ENCODE results near the gene FRMD4A. TPM values are rescaled to one million over a fixed set of nuclear protein-coding genes. Genes with fewer than 3 reads are reported as not detected.

FRMD4A gene
- total RNA-seq, 2 experiments from 2014 or later: 0.17 TPM; not detected in 1

DNA sequence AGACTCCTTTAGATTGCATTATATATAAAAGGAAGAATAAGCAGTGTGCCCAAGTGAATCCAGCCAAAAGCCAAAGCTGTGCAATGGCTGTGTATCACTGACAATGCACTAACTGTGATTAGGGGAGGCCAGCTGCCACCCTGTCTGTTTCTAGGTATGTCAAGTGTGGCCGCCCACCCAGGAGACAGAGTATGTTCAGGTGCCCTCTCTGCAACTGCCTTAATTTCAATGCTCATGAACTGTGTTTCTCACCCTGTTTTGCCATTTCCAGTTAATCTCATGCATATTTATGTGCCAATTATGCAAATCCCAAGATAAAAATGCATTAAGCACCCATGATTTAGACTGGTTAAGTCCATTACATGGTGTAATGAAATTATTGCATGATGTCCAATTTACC lies 159.4 kb downstream of the FRMD4A start:
- H3K79me2 ChIP-seq (ENCODE audit: insufficient read depth, low read depth, low read length): no peaks in the 10 kb centered on the region
- H3K9me2 ChIP-seq (ENCODE audit: insufficient read depth, low read length): no peaks in the 10 kb centered on the region
- no peak for TF ChIP-seq EZH2phosphoT487 (IDR thresholded peaks at IDR 0.05; ENCODE audit: borderline replicate concordance, low read depth, low read length)
- no peak overlapping the region for H3K4me2 ChIP-seq (ENCODE audit: low read length)
- intact Hi-C loops (cut with micrococcal nuclease; ENCODE audit: unreplicated experiment): no loop called here
- BruUV-seq (replicated peaks): no TSS peak
- H3K36me3 ChIP-seq (ENCODE audit: insufficient read depth, low read length): no peaks in the 10 kb centered on the region
- no peaks in the 10 kb centered on the region for H4K20me1 ChIP-seq (ENCODE audit: insufficient read depth, low read length)
- no peaks in the 10 kb centered on the region for H3K4me1 ChIP-seq (ENCODE audit: insufficient read depth, low read length, poor library complexity, severe bottlenecking)
- POLR2A ChIA-PET: no interaction called here
- no peak overlapping the region for H3K27ac ChIP-seq (ENCODE audit: low read depth, low read length, poor library complexity, severe bottlenecking)
- H3K4me3 ChIP-seq (ENCODE audit: low read depth, low read length, poor library complexity, severe bottlenecking): no peak overlapping the region
- CTCF ChIA-PET (ENCODE audit: unreplicated experiment): no interaction called here
- no peak for DNase-seq (ENCODE audit: low spot score)
- H2AFZ ChIP-seq (ENCODE audit: low read length): no peak overlapping the region
- H3K9me3 ChIP-seq (ENCODE audit: low read length): no peaks in the 10 kb centered on the region

DNA sequence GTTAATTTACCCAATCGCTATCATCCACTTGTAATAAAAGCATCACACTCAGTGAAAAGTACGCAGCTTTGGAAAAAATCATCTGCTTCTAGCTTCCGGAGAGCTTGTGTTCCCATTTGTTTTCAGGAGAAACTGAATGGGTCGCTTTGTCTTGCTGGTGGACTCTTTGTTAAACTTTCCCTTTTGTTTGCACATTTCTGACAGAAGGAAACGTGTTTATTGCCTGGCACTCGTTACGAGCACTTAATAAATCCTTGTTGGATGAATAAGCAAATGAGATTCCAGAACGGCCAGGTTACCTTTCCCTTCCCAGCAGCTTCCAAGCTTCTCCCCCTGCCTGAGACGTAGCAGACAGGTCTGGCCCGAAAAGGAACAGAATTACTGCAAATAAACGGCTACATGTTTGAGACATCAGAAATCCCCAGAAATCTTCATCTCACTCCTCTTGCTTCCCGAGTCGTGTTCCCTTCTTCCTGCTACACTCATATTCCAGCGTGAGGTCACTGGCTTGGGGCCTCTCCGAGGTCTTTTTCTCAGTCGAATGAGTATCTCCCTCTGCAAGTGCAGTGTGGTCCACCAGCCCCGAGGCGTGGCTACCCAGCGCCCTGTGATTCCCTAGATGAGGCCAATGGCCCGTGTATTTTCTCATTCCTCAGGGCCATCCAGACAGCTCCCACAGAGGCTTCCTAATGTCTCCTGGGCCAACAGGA lies 167.2 kb downstream of the FRMD4A start:
- Histone ChIP-seq H3K4me1 (ENCODE audit: insufficient read depth, low read length, poor library complexity, severe bottlenecking) (no peaks in the 10 kb centered on the region), H3K4me3 (ENCODE audit: low read depth, low read length, poor library complexity, severe bottlenecking) (no peak overlapping the region), H3K79me2 (ENCODE audit: insufficient read depth, low read depth, low read length) (no peaks in the 10 kb centered on the region), H3K9me3 (ENCODE audit: low read length) (no peaks in the 10 kb centered on the region), H3K36me3 (ENCODE audit: insufficient read depth, low read length) (no peaks in the 10 kb centered on the region), H3K27ac (ENCODE audit: low read depth, low read length, poor library complexity, severe bottlenecking) (no peak overlapping the region), H3K4me2 (ENCODE audit: low read length) (no peak overlapping the region), H4K20me1 (ENCODE audit: insufficient read depth, low read length) (no peaks in the 10 kb centered on the region), H2AFZ (ENCODE audit: low read length) (no peak overlapping the region), H3K9me2 (ENCODE audit: insufficient read depth, low read length) (no peaks in the 10 kb centered on the region)
- no peak for TF ChIP-seq EZH2phosphoT487 (IDR thresholded peaks at IDR 0.05; ENCODE audit: borderline replicate concordance, low read depth, low read length)
- TF ChIP-seq, protein P1, sequence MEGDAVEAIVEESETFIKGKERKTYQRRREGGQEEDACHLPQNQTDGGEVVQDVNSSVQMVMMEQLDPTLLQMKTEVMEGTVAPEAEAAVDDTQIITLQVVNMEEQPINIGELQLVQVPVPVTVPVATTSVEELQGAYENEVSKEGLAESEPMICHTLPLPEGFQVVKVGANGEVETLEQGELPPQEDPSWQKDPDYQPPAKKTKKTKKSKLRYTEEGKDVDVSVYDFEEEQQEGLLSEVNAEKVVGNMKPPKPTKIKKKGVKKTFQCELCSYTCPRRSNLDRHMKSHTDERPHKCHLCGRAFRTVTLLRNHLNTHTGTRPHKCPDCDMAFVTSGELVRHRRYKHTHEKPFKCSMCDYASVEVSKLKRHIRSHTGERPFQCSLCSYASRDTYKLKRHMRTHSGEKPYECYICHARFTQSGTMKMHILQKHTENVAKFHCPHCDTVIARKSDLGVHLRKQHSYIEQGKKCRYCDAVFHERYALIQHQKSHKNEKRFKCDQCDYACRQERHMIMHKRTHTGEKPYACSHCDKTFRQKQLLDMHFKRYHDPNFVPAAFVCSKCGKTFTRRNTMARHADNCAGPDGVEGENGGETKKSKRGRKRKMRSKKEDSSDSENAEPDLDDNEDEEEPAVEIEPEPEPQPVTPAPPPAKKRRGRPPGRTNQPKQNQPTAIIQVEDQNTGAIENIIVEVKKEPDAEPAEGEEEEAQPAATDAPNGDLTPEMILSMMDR (conservative IDR thresholded peaks at IDR 0.05; ENCODE audit: low read length): no peak
- ChIA-PET POLR2A (interaction anchor here (0.6 kb wide), 1 partner anchor 168 kb away, joined by 3 read pairs; no protein-coding TSS in a partner anchor), CTCF (ENCODE audit: unreplicated experiment) (no interaction called here)
- DNase-seq (ENCODE audit: low spot score): no peak
- intact Hi-C loops (cut with micrococcal nuclease; ENCODE audit: unreplicated experiment): no loop called here
- no TSS peak for BruUV-seq (replicated peaks)

DNA sequence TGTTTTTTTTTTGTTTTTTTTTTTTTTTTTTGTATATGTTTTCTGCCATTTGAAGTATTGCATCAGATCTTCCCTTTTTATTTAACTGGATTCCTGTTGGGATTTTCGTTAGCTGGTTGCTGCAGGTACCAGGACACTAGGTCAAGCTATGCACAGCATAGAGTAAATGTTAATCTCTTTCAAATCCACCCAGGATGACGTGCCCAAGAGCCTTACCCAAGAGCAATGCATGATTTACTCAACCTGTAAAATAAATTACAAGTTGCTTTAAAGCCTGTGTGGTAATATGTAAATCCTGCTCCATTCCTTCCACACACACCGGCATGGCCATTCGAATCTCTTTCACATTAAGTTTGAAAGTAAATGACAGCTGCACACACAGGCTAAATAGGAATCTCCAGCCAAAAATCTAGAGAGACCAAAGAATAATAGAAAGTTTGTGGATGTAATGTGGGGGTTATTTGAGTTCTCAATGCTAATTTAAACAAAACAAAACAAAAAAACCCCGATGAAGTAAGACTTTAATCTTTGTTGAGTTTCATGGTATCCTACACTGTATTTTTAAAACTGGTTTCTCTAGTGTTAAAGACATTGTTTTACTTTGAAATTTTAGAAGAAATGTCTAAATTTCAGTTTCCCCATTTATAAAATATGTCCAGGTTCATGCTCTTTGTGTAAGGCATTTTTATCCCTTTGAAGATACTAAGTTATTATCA lies 167.9 kb downstream of the FRMD4A start:
- Histone ChIP-seq H3K36me3 (ENCODE audit: insufficient read depth, low read length) (no peaks in the 10 kb centered on the region), H3K4me3 (ENCODE audit: low read depth, low read length, poor library complexity, severe bottlenecking) (no peak overlapping the region), H3K4me2 (ENCODE audit: low read length) (no peak overlapping the region), H2AFZ (ENCODE audit: low read length) (no peak overlapping the region), H3K27ac (ENCODE audit: low read depth, low read length, poor library complexity, severe bottlenecking) (no peak overlapping the region), H3K9me2 (ENCODE audit: insufficient read depth, low read length) (no peaks in the 10 kb centered on the region), H3K79me2 (ENCODE audit: insufficient read depth, low read depth, low read length) (no peaks in the 10 kb centered on the region), H3K4me1 (ENCODE audit: insufficient read depth, low read length, poor library complexity, severe bottlenecking) (no peaks in the 10 kb centered on the region), H3K9me3 (ENCODE audit: low read length) (no peaks in the 10 kb centered on the region), H4K20me1 (ENCODE audit: insufficient read depth, low read length) (no peaks in the 10 kb centered on the region)
- no peak for TF ChIP-seq EZH2phosphoT487 (IDR thresholded peaks at IDR 0.05; ENCODE audit: borderline replicate concordance, low read depth, low read length)
- TF ChIP-seq, protein P1 (conservative IDR thresholded peaks at IDR 0.05; ENCODE audit: low read length): no peak
- intact Hi-C loops (cut with micrococcal nuclease; ENCODE audit: unreplicated experiment): no loop called here
- no TSS peak for BruUV-seq (replicated peaks)
- DNase-seq (ENCODE audit: low spot score): no peak
- CTCF ChIA-PET (ENCODE audit: unreplicated experiment): no interaction called here
- POLR2A ChIA-PET: interaction anchor here (0.7 kb wide), 1 partner anchor 1365 kb away, joined by 4 read pairs; no protein-coding TSS in a partner anchor
